Activated T-cell treated with anti-CD3 and anti-CD28 coated beads, Interleukin-2, amount 50 U/mL, for 72 hours (primary cell): ENCODE measurements around the gene PHC2. TPM values are rescaled to one million over a fixed set of nuclear protein-coding genes. Genes with fewer than 3 reads are reported as not detected.

Experiments
- ATAC-seq, 2 donors: fragments of 150-1000 bp; cut with Tn5 transposase; replicated peaks in 1 of 2; 2 replicates each; pipeline ENCODE4 v1.10.0; 2021; ENCODE audit warnings: moderate library complexity in 2 of 2, mild to moderate bottlenecking in 1 of 2
- DNase-seq, 2 donors: peaks; one replicate each; pipeline ENCODE4 v3.0.0; 2021 to 2022; ENCODE audit warnings: mixed read lengths in 1 of 2
- H3K27ac Mint-ChIP-seq: one replicate; pipeline ENCODE4 v1.8.0; 2022; ENCODE audit warnings: mild to moderate bottlenecking, moderate library complexity, mixed read lengths
- H3K27me3 Mint-ChIP-seq: one replicate; pipeline ENCODE4 v1.8.0; 2022; ENCODE audit warnings: low read depth, mixed read lengths
- H3K36me3 Mint-ChIP-seq, 2 donors: one replicate each; pipeline ENCODE4 v1.8.0; 2022; ENCODE audit warnings: mixed read lengths in 2 of 2, mild to moderate bottlenecking in 1 of 2; ENCODE audit not compliant: insufficient read depth in 2 of 2
- H3K4me1 Mint-ChIP-seq: one replicate; pipeline ENCODE4 v1.8.0; 2022; ENCODE audit warnings: low read depth, mixed read lengths
- H3K4me3 Mint-ChIP-seq, 2 donors: one replicate each; pipeline ENCODE4 v1.8.0; 2022; ENCODE audit warnings: mild to moderate bottlenecking in 2 of 2, mixed read lengths in 2 of 2, moderate library complexity in 2 of 2
- H3K9me3 Mint-ChIP-seq, 2 donors: one replicate each; pipeline ENCODE4 v1.8.0; 2022; ENCODE audit warnings: mixed read lengths in 2 of 2
- total RNA-seq, 2 donors: library from RNA; stranded (reverse); gene quantifications; one replicate each; pipeline ENCODE4 v1.2.3, GENCODE V29; 2022

PHC2 gene
- total RNA-seq, 2 donors from 2014 or later: 29.4 to 31.5 TPM

DNA sequence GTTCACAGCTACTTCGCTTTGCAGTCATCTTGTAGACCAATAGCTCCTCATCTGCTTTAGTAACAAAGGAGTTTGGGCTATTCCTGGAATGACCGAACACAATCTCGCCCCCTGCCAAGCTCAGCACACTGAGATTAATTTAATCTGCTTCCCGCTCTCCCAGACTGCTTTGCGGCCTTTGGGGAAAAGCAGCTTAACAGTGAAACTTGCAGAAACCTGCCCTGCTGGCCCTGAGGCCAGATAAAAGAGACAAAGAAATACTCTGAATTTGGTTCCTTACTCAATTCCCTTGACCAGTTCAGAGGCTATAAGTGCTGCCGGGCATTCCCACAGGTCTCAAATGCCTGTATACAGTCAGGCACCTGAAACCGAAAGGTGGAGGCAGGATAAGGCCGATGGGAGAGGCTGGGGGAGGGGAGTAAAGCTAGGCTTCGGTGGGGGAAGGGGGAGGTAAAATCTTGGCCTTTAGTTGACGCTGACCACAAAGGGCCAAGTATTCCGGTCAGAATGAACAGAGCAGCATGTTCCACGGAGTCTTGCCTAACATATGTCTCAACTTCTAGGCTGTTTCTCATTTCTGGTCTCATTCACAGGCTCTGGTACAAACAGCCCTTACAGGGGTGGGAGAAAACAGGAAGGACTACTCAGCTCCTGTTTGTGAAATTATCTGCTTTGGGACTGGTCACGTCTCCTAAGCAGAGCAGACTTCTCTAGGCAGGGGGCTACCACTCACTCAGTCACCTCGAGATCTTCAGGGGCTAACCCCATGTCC lies 92.3 kb downstream of the PHC2 start:
- H3K36me3 Mint-ChIP-seq: peaks cover 0 to 2% of the 10 kb centered on the region in 2 donors
- H3K27ac Mint-ChIP-seq: no peak overlapping the region
- ATAC-seq (no peak), DNase-seq (no peak)
- peaks cover 37% of the 10 kb centered on the region for H3K4me1 Mint-ChIP-seq
- no peaks in the 10 kb centered on the region for H3K27me3 Mint-ChIP-seq
- H3K9me3 Mint-ChIP-seq: no peaks in the 10 kb centered on the region
- H3K4me3 Mint-ChIP-seq: no peak overlapping the region

DNA sequence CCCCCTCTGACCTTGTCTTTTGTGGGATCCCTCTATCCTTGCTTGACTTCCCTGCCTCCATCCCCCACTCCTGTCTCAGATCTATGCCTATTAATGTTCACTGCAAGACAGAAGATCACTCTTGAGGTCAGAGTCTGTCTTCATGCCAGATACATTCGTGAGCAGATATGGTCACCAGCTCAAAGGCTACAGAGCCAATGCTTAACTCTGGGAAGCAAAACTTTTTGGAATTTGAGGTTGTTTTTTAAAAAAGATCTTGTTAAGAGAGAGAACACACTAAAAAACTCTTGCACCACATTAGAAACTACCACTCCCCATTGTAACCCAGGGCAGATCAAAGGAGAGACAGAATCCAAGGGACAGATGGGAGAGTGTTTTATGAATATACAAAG lies 92.9 kb downstream of the PHC2 start:
- Mint-ChIP-seq H3K9me3 (no peaks in the 10 kb centered on the region), H3K27me3 (no peaks in the 10 kb centered on the region), H3K27ac (no peak overlapping the region), H3K4me3 (no peak overlapping the region), H3K4me1 (peaks cover 35% of the 10 kb centered on the region), H3K36me3 (peaks cover 0 to 2% of the 10 kb centered on the region in 2 donors)
- DNase-seq (no peak), ATAC-seq (no peak)

DNA sequence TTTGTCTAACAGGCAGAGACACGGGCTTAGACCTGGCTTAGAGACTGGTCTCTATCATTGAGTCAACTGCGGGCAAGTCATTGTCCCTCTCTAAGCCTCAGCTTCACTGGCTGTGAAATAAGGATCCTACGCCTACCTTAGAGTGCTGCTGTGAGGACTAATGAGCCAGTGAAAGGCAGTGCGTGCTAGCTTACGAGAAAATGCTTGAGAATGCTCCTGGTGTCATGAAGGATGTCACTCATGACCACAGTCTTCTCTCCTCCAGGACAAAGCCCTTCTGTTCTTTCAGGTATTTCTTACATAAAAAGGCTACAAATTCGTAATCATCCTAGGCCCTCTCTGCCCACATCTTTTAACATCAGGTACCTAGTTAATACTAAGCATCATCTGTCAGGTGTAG lies 93.5 kb downstream of the PHC2 start:
- Mint-ChIP-seq H3K4me1 (peaks cover 29% of the 10 kb centered on the region), H3K4me3 (no peak overlapping the region)
- no peak for ATAC-seq

DNA sequence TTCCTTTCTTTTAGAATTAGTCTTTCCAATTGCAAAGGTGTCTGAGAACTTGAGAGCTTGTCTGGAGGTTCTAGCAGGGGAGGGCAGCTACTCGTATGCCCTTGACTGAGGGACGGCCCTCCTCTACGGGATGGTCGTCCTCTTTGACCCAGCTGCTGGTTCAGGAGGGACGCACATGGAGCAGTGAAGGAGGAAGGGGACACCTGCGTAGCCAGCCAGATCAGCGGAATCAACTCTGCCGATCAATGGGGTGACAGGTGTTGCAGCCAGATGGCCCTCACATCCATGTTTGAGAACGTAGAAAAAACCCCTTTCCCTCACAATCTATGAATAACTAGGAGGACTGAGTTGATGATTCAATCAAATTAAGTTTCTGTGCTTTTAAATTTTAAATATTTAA lies 94.3 kb downstream of the PHC2 start:
- no peak for DNase-seq
- peaks cover 0 to 2% of the 10 kb centered on the region in 2 donors for H3K36me3 Mint-ChIP-seq
- no peaks in the 10 kb centered on the region for H3K27me3 Mint-ChIP-seq
- no peak overlapping the region for H3K27ac Mint-ChIP-seq
- no peaks in the 10 kb centered on the region for H3K9me3 Mint-ChIP-seq
- no peak for ATAC-seq
- H3K4me1 Mint-ChIP-seq: peaks cover 29% of the 10 kb centered on the region
- H3K4me3 Mint-ChIP-seq: no peak overlapping the region

More for the DNA sequence above, 93.5 kb downstream of the PHC2 start:
- no peaks in the 10 kb centered on the region for H3K9me3 Mint-ChIP-seq
- peaks cover 0 to 2% of the 10 kb centered on the region in 2 donors for H3K36me3 Mint-ChIP-seq
- no peak overlapping the region for H3K27ac Mint-ChIP-seq
- DNase-seq: no peak
- H3K27me3 Mint-ChIP-seq: no peaks in the 10 kb centered on the region

DNA sequence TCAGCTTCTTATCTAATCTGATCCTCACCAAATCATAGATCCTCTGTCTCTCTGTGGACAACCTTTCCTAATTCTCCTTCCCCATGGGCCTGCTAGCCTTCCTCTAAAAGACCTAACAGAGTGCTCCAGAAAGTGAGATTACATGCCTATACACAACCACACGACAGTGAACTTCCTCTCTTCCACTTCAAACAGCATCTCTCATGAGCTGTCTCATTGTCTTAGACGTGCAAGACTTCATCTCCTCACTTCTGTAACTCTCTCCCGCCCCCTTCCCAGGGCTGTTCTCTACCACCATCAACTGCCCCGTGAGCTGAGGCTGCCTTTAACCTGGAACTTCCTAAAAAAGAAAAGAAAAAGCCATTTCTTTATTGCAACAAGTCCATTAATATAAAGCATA lies 95.9 kb downstream of the PHC2 start:
- Mint-ChIP-seq H3K27ac (peak overlapping the region; percentile 0), H3K27me3 (no peaks in the 10 kb centered on the region), H3K9me3 (no peaks in the 10 kb centered on the region), H3K4me3 (no peak overlapping the region), H3K36me3 (no peaks in the 10 kb centered on the region), H3K4me1 (peaks cover 18% of the 10 kb centered on the region)
- DNase-seq (no peak), ATAC-seq (no peak)

DNA sequence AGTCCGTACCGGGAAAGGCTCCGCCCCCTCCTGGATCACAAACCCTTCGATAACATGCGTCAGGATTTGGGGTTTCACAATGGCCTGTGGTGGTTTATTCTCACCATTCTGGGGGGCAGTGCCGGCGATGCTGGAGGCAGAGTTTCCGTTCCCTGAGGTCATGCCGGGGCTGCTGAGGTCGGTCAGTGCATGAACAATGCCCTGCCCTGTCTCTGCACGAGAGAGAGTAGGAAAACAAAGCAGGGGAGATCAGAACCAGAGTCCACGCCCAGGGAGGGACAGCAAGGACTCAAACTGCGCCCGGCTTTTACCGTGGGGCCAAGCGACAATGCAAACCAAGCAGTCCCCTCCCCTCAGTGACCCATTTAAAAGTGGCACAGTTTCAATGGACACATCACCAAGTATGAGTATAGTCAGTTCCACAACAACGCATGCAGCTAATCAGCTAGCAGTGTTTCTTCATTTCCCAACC lies 96.8 kb downstream of the PHC2 start:
- peaks cover 18% of the 10 kb centered on the region for H3K4me1 Mint-ChIP-seq
- no peak overlapping the region for H3K27ac Mint-ChIP-seq
- no peaks in the 10 kb centered on the region for H3K27me3 Mint-ChIP-seq
- H3K9me3 Mint-ChIP-seq: no peaks in the 10 kb centered on the region
- no peak overlapping the region for H3K4me3 Mint-ChIP-seq
- no peak for DNase-seq
- ATAC-seq: no peak
- peaks cover 2 to 5% of the 10 kb centered on the region in 2 donors for H3K36me3 Mint-ChIP-seq

DNA sequence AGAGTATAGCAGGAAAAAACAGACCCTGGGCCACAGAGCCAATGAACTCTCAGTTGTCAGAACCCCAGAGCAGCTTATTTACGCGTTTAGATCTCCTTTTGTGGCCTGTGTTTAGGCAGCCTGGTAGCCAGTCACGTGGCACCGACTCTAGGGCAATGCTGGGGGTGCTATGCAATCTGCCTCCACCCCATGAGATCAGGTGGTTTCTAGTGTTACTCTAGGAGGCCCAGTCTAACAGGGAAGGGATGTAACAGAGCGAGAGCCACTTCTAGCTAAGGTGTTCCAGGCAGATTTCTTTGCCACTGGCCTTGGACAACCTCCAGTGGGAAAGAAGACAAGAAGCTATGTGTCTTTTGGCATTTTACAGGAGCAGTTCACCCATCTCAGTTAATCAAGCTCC lies 98.0 kb downstream of the PHC2 start:
- no peak overlapping the region for H3K4me3 Mint-ChIP-seq
- DNase-seq (no peak), ATAC-seq (no peak)
- H3K9me3 Mint-ChIP-seq: no peaks in the 10 kb centered on the region
- no peaks in the 10 kb centered on the region for H3K27me3 Mint-ChIP-seq
- H3K27ac Mint-ChIP-seq: no peak overlapping the region
- H3K36me3 Mint-ChIP-seq: peaks cover 4 to 7% of the 10 kb centered on the region in 2 donors
- peaks cover 8% of the 10 kb centered on the region for H3K4me1 Mint-ChIP-seq

DNA sequence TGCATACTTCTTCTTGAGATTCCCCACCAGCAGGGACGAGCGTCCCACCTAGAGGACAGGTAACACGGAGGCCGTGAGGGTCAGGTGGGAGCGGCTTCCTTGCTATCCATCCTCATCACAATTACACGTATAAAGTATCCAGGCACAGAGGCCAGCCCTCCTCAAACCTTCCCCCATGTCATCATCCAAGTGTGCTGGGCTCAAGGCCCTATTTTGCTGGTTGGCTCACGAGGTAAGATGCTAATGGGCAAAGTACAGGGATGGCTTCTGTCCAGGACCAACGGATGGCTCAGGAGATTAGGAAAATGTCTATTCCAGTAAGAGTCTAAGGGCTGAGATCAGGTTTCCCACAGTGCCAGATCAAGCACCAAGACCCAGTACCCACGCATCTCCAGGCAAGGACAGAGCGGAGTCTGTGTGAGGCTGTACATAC lies 98.5 kb downstream of the PHC2 start:
- Mint-ChIP-seq H3K4me3 (no peak overlapping the region), H3K36me3 (peaks cover 4 to 7% of the 10 kb centered on the region in 2 donors), H3K27ac (no peak overlapping the region), H3K9me3 (no peaks in the 10 kb centered on the region), H3K4me1 (peaks cover 5% of the 10 kb centered on the region), H3K27me3 (no peaks in the 10 kb centered on the region)
- no peak for ATAC-seq
- DNase-seq: no peak

DNA sequence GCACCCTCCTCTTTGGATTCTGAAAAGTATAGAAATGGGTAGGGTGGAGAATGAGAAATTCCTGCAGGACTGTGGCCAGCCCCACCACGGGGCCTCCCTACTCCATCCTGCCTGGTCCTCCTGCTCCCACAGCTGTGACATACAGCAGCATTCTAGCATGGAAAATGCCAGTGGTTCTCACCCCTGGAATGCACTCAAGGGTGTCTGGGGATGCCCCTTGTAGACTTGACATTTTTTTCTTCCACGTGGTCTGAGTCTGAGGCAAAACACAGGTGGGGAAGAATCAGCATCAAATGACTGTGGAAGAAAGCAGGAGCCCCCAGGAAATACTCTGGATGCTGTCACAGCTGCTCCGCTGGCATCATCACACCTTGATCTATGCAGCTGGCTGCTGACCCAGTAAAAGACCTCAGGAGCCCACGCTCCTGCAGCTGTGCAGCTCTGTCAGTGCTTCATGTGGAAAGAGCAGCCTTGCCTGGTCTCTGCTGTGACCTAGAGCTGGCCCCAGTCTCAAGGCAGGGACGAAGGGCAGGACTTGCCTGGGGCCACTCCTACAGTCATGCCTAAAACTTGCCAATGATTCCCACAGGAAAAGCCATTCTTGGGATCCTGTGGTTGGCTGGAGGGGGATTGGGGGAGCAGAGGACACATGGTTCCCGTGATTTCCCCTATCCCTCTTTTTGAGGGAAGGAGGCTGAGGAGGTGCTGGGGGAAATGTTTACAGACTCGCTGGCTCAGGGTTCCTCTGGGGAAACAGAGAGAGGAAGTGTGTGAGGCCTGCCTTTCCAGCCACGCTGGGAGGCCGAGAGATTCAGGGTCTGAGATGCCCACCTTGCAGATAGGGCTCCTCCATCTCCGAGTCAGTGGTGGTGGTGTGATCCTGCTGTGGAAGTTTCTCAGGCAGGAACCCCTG lies 99.2 kb downstream of the PHC2 start:
- H3K27ac Mint-ChIP-seq: no peak overlapping the region
- DNase-seq (no peak), ATAC-seq (no peak)
- H3K9me3 Mint-ChIP-seq: no peaks in the 10 kb centered on the region
- H3K27me3 Mint-ChIP-seq: no peaks in the 10 kb centered on the region
- H3K4me3 Mint-ChIP-seq: no peak overlapping the region
- peaks cover 5% of the 10 kb centered on the region for H3K4me1 Mint-ChIP-seq
- H3K36me3 Mint-ChIP-seq: peaks cover 4 to 7% of the 10 kb centered on the region in 2 donors

DNA sequence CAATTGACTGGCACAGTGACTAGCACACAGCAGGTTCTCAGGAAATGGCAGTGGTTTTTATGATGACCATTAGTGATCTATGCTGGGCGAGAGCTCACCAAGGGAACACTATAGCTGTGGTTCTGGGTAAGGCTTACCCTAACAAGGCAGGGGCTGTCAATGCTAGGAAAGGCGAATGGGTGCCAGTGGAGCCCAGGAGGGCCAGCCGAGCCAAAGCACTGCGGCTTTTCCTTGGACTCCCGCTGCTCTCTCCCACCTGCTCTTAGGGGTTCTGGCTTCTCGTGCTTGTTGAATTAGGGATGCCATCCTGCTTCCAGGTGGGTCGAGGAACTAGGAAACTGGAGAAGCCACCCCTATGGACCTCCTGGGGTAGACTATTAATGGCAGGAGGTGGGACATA lies 100.0 kb downstream of the PHC2 start:
- Mint-ChIP-seq H3K4me3 (no peak overlapping the region), H3K9me3 (no peaks in the 10 kb centered on the region), H3K36me3 (peaks cover 5 to 8% of the 10 kb centered on the region in 2 donors), H3K4me1 (peaks cover 5% of the 10 kb centered on the region), H3K27me3 (no peaks in the 10 kb centered on the region), H3K27ac (no peak overlapping the region)
- ATAC-seq (no peak), DNase-seq (no peak)

DNA sequence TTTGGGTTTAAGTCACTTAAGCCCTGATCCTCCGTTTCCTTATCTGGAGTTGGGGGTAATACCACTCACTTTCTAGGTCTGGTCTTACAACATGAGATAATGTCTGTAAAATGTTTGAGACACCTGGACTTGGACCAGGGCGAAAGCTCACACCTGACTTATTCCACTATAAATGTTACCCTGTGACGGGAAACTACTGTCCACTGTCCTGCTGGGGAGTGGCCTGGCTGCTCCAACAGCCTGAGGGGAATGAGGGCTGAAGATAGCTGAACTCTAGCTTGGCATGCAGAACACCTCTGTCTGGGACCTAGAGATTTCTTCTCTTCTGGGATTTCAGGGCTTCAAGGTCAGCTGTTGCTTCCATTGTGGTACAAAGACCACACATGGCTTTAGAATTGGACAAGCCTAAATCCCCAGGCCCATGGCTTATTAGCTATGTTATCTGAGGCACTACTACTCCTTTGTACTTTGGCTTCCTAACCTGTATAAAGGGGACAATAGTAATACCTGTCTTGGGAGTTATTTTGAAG lies 100.5 kb downstream of the PHC2 start:
- ATAC-seq (no peak), DNase-seq (no peak)
- Mint-ChIP-seq H3K9me3 (no peaks in the 10 kb centered on the region), H3K4me3 (no peak overlapping the region), H3K36me3 (peaks cover 8 to 9% of the 10 kb centered on the region in 2 donors), H3K27me3 (no peaks in the 10 kb centered on the region), H3K4me1 (peaks cover 5% of the 10 kb centered on the region), H3K27ac (no peak overlapping the region)

DNA sequence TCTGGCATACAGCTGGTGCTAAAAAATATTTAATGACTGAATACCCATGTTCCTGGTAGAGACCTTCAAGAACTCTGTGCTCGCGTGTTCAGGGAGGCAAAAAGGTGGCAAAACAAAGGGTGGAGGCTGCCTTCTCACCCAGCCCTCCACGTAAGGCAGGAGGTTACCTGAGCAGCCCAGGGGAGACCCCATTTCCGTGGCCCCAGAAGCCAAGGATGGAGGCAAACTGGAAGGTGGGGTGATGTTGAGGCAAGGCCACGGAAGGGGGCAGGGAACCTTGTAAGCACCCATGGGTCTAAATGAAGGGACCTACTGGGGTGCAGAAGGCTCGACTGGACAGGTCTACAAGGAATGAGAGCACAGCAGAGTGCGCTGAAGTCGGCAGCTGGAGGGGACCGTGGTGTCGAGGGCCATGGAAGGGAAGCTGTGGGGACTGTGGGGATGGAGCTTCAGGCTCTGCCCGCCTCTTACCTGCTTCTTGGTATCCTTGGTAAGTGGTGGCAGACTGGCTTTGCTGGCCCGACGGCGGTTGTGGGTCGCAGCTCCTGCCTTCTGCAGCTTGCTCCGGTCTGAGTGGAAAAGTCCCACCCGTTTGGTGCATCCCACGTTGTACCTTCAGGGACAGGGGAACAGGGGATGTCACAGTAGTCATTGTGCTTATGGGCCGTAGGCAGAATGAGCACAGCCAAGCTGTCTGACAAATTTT lies 101.1 kb downstream of the PHC2 start:
- Mint-ChIP-seq H3K36me3 (peaks cover 8 to 9% of the 10 kb centered on the region in 2 donors), H3K4me1 (no peaks in the 10 kb centered on the region), H3K4me3 (no peak overlapping the region), H3K9me3 (no peaks in the 10 kb centered on the region), H3K27ac (no peak overlapping the region), H3K27me3 (no peaks in the 10 kb centered on the region)
- ATAC-seq (no peak), DNase-seq (no peak)
